GM18909 (cell line): Measurements from ENCODE around the gene CEP131.

Experiments
- ATAC-seq: cut with Tn5 transposase; IDR thresholded peaks from one replicate; pipeline ENCODE4 v1.9.1; 2021; ENCODE audit warnings: mild to moderate bottlenecking; ENCODE audit not compliant: unreplicated experiment, poor library complexity

The CEP131 gene

DNA sequence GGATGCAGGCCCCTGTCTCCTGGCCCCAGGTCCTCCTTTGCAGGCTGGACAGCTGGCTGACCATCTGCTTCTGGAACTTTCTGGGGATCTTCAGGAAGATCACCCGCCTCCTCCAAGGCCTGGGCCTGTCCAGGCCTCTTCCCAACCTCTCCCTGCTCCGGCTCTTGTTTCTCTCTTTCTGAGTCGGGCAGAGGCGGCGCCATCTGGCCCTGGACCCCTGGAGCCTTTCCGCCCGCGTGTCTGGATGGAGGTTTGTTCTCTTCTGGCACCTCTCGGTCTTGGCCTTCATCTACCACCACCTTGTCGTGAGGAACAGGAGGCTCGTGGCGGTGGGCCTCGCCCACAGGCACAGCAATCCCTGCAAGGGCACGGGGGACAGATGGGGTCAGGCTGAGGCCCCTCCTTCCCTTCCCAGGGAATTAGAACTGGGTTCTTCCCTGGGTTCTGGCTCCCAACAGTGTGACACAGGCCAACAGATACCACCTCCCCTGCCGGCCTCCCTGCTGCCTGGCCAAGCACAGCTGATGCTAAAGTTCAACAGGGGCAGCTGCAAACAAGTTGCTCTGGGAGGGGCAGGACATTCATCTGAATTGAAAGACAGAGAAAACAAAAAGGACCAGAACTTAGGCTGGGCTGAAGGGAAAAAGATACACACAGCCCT, 29.7 kb upstream of the CEP131 start:
- no peak for ATAC-seq

GRCh38 chr17:81251709-81252301, 29.0 kb upstream of the CEP131 start:
- ATAC-seq: no peak

- ATAC-seq: no peak
Measured at GRCh38 chr17:81251094-81251708, 28.4 kb upstream of the CEP131 start.

DNA sequence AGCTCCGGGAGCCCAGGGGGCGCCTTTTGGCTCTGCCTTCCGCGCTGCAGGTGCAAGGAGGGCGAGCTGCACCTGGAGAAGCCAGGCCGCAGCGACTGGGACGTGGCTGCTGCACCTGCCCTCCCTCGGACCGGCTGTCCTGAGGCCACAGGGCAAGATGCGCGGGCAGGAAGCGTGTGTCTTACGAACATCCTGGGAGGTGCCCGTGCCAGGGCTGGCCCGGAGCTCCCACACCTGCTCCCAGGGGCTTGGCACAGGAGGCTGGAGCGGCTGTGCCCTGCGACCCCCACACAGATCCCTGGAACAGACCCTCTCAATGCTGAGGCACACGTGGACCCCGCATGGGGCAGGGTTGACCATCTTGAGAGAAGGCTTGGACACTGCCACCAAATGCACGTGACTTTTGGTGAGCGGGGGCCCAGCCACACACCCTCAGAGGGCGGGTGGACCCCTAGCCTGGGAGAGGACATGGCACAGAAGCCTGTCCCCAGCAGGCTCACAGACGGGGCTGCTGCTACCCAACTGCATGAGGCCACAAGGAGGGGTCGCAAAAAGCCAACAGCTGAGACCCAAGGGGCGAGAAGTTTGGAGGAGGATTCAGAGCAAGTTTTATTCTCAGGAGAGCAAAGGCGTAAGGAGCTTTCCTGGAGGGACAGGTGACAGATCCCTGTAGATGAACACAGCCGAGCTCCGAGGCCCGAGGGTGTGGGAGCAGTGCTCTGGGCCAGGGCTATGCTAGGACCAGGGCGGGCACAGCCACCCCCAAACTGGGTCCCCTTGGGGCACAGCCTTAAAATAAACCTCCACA, 27.7 kb upstream of the CEP131 start:
- no peak for ATAC-seq

- ATAC-seq: no peak
Measured at GRCh38 chr17:81249223-81250040, 26.7 kb upstream of the CEP131 start.

- ATAC-seq: no peak
Measured at GRCh38 chr17:81248649-81249048, 25.9 kb upstream of the CEP131 start.

- ATAC-seq: no peak
Measured at GRCh38 chr17:81247339-81247990, 24.7 kb upstream of the CEP131 start.

GRCh38 chr17:81246679-81247338, 24.0 kb upstream of the CEP131 start:
- ATAC-seq: no peak

GRCh38 chr17:81246343-81246670, 23.5 kb upstream of the CEP131 start:
- ATAC-seq: no peak

GRCh38 chr17:81245665-81246342, 23.0 kb upstream of the CEP131 start:
- ATAC-seq: no peak

GRCh38 chr17:81245024-81245664, 22.4 kb upstream of the CEP131 start:
- ATAC-seq: no peak

DNA sequence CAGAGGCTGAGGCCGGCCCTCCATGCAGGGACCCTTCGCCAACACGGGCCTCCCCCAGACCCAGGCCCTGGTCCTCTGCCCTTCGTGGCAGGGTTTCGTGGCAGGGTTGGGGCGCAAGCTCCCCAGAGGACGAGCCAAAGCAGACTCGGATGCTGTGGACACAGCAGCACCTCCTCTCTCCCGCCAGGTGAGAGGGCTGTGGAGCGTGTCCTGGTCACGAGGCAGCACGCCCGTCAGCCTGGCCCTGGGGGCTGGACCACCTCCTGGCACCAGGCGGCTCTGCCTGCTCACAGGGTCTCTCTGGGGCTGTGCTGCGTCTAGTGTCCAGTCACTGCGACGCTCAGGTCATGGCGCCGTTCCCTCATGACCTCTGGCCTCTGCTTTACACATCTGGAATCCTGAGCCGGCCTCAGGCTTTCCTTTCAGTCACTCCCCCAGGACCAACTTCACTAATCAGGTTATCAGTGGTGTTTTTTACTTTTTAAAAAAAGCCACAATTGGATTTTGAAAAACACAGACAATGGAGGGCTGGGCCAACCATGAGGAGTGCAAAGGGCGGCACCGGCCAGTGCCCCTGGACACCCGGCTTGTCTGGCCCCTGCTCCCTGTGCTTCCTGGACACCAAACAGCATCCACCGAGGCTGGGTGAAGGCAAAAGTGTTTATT, 21.7 kb upstream of the CEP131 start:
- ATAC-seq: no peak

- ATAC-seq: no peak
Measured at GRCh38 chr17:81243333-81243664, 20.5 kb upstream of the CEP131 start.

GRCh38 chr17:81242421-81243332, 19.9 kb upstream of the CEP131 start:
- ATAC-seq: no peak

GRCh38 chr17:81241648-81242420, 19.1 kb upstream of the CEP131 start:
- ATAC-seq: no peak

GRCh38 chr17:81241203-81241602, 18.4 kb upstream of the CEP131 start:
- ATAC-seq: no peak
